ENCODE measurements around the gene SLC43A3.

The SLC43A3 gene

GRCh38 chr11:57463671-57464538 lies 37.0 kb upstream of the SLC43A3 start:
- Mint-ChIP-seq H3K27ac (no peak overlapping the region), H3K9me3 (no peaks in the 10 kb centered on the region), H3K27me3 (peaks cover 19% of the 10 kb centered on the region), H3K4me3 (no peak overlapping the region), H3K36me3 (ENCODE audit: low read depth) (no peaks in the 10 kb centered on the region), H3K4me1 (peaks cover 11% of the 10 kb centered on the region)
- no peak for ATAC-seq
- DNase-seq, result no peak

GRCh38 chr11:57462597-57462996 lies 35.7 kb upstream of the SLC43A3 start:
- Mint-ChIP-seq H3K27me3 (peaks cover 23% of the 10 kb centered on the region), H3K4me3 (no peak overlapping the region), H3K27ac (no peak overlapping the region), H3K36me3 (ENCODE audit: low read depth) (no peaks in the 10 kb centered on the region), H3K9me3 (no peaks in the 10 kb centered on the region), H3K4me1 (peaks cover 20% of the 10 kb centered on the region)
- ATAC-seq (no peak), DNase-seq (no peak)

- no peak for ATAC-seq
- Mint-ChIP-seq H3K27me3 (peaks cover 27% of the 10 kb centered on the region), H3K4me3 (no peak overlapping the region), H3K27ac (no peak overlapping the region), H3K36me3 (ENCODE audit: low read depth) (no peaks in the 10 kb centered on the region), H3K9me3 (no peaks in the 10 kb centered on the region), H3K4me1 (peaks cover 24% of the 10 kb centered on the region)
- DNase-seq, result no peak
These were observed 35.0 kb upstream of the SLC43A3 start for GRCh38 chr11:57461841-57462489.

GRCh38 chr11:57460758-57461749 lies 34.1 kb upstream of the SLC43A3 start:
- ATAC-seq, result no peak

GRCh38 chr11:57460022-57460757 lies 33.3 kb upstream of the SLC43A3 start, which contains the start of gene RTN4RL2:
Gene RTN4RL2, plus strand, starts transcription at chr11:57460528. Its CDS starts 338 bp downstream, at chr11:57460866.
- Mint-ChIP-seq H3K4me3 (peak within 1 kb of the TSS; percentile 61), H3K4me1 (peaks cover 25% of the 10 kb centered on the region), H3K27ac (no peak within 1 kb of the TSS), H3K9me3 (no peaks in the 10 kb centered on the region), H3K36me3 (ENCODE audit: low read depth) (no peaks in the 10 kb centered on the region), H3K27me3 (peaks cover 27% of the 10 kb centered on the region)
- ATAC-seq (peak; percentile 34), DNase-seq (peak; percentile 66)

More at GRCh38 chr11:57460758-57461749, 34.1 kb upstream of the SLC43A3 start:
- Mint-ChIP-seq H3K27me3 (peaks cover 27% of the 10 kb centered on the region), H3K27ac (no peak overlapping the region), H3K4me3 (no peak overlapping the region), H3K4me1 (peaks cover 25% of the 10 kb centered on the region), H3K36me3 (ENCODE audit: low read depth) (no peaks in the 10 kb centered on the region), H3K9me3 (no peaks in the 10 kb centered on the region)
- DNase-seq, result no peak

GRCh38 chr11:57459164-57460021 lies 32.5 kb upstream of the SLC43A3 start:
- Mint-ChIP-seq H3K27me3 (peaks cover 27% of the 10 kb centered on the region), H3K9me3 (no peaks in the 10 kb centered on the region), H3K4me3 (peak overlapping the region; percentile 79), H3K4me1 (peaks cover 25% of the 10 kb centered on the region), H3K36me3 (ENCODE audit: low read depth) (no peaks in the 10 kb centered on the region), H3K27ac (peak overlapping the region; percentile 67)
- no peak for ATAC-seq
- DNase-seq, result peak; percentile 20

- Mint-ChIP-seq H3K4me3 (peak overlapping the region; percentile 79), H3K9me3 (no peaks in the 10 kb centered on the region), H3K27me3 (peaks cover 27% of the 10 kb centered on the region), H3K4me1 (peaks cover 25% of the 10 kb centered on the region), H3K36me3 (ENCODE audit: low read depth) (no peaks in the 10 kb centered on the region), H3K27ac (peak overlapping the region; percentile 67)
- ATAC-seq (peak; percentile 48), DNase-seq (peak; percentile 75)
These were observed 31.7 kb upstream of the SLC43A3 start for GRCh38 chr11:57458410-57459163.

GRCh38 chr11:57458060-57458409 lies 31.1 kb upstream of the SLC43A3 start:
- Mint-ChIP-seq H3K27ac (no peak overlapping the region), H3K27me3 (peaks cover 27% of the 10 kb centered on the region), H3K36me3 (ENCODE audit: low read depth) (no peaks in the 10 kb centered on the region), H3K4me1 (peaks cover 25% of the 10 kb centered on the region), H3K9me3 (no peaks in the 10 kb centered on the region), H3K4me3 (peak overlapping the region; percentile 79)
- no peak for DNase-seq
- peak; percentile 6 for ATAC-seq

GRCh38 chr11:57457643-57458023 lies 30.7 kb upstream of the SLC43A3 start:
- no peaks in the 10 kb centered on the region for H3K9me3 Mint-ChIP-seq
- ATAC-seq, result peak; percentile 13
- H3K36me3 Mint-ChIP-seq (ENCODE audit: low read depth), result no peaks in the 10 kb centered on the region
- peak overlapping the region; percentile 52 for H3K4me3 Mint-ChIP-seq
- peaks cover 25% of the 10 kb centered on the region for H3K4me1 Mint-ChIP-seq
- no peak for DNase-seq
- H3K27ac Mint-ChIP-seq, result no peak overlapping the region
- peaks cover 27% of the 10 kb centered on the region for H3K27me3 Mint-ChIP-seq

- peaks cover 27% of the 10 kb centered on the region for H3K27me3 Mint-ChIP-seq
- H3K4me1 Mint-ChIP-seq, result peaks cover 25% of the 10 kb centered on the region
- DNase-seq (peak; percentile 85), ATAC-seq (peak; percentile 35)
- H3K36me3 Mint-ChIP-seq (ENCODE audit: low read depth), result no peaks in the 10 kb centered on the region
- peak overlapping the region; percentile 52 for H3K4me3 Mint-ChIP-seq
- H3K9me3 Mint-ChIP-seq, result no peaks in the 10 kb centered on the region
- H3K27ac Mint-ChIP-seq, result no peak overlapping the region
These were observed 30.2 kb upstream of the SLC43A3 start for GRCh38 chr11:57456960-57457642.

GRCh38 chr11:57453543-57454177 lies 26.7 kb upstream of the SLC43A3 start:
- ATAC-seq (no peak), DNase-seq (no peak)
- Mint-ChIP-seq H3K27me3 (peaks cover 7% of the 10 kb centered on the region), H3K4me3 (no peak overlapping the region), H3K36me3 (ENCODE audit: low read depth) (no peaks in the 10 kb centered on the region), H3K27ac (no peak overlapping the region), H3K9me3 (no peaks in the 10 kb centered on the region), H3K4me1 (peaks cover 12% of the 10 kb centered on the region)

- H3K4me1 Mint-ChIP-seq, result no peaks in the 10 kb centered on the region
- no peaks in the 10 kb centered on the region for H3K36me3 Mint-ChIP-seq (ENCODE audit: low read depth)
- H3K27ac Mint-ChIP-seq, result no peak overlapping the region
- DNase-seq, result no peak
- H3K4me3 Mint-ChIP-seq, result no peak overlapping the region
- peaks cover 18% of the 10 kb centered on the region for H3K27me3 Mint-ChIP-seq
- ATAC-seq, result no peak
- no peaks in the 10 kb centered on the region for H3K9me3 Mint-ChIP-seq
These were observed 19.1 kb upstream of the SLC43A3 start for GRCh38 chr11:57446055-57446454.
